ENCODE data around the gene NDST1. TPM values are rescaled to one million over a fixed set of nuclear protein-coding genes. Genes with fewer than 3 reads are reported as not detected.

Gene NDST1
- total RNA-seq, 4 donors from 2014 or later, result 10.9 to 86.0 (median 42.5) TPM

GRCh38 chr5:150540042-150540441 lies 32.1 kb downstream of the NDST1 start:
- no peak overlapping the region for H3K27ac ChIP-seq
- no peak overlapping the region for H3K4me3 ChIP-seq
- no peaks in the 10 kb centered on the region for H3K36me3 ChIP-seq
- DNase-seq, result no peak
- no peaks in the 10 kb centered on the region for H3K4me1 ChIP-seq
- intact Hi-C loops (cut with DNase I; ENCODE audit: low total_unique reads), result no loop called here
- H3K27me3 ChIP-seq, result no peaks in the 10 kb centered on the region
- TF ChIP-seq, protein P1, sequence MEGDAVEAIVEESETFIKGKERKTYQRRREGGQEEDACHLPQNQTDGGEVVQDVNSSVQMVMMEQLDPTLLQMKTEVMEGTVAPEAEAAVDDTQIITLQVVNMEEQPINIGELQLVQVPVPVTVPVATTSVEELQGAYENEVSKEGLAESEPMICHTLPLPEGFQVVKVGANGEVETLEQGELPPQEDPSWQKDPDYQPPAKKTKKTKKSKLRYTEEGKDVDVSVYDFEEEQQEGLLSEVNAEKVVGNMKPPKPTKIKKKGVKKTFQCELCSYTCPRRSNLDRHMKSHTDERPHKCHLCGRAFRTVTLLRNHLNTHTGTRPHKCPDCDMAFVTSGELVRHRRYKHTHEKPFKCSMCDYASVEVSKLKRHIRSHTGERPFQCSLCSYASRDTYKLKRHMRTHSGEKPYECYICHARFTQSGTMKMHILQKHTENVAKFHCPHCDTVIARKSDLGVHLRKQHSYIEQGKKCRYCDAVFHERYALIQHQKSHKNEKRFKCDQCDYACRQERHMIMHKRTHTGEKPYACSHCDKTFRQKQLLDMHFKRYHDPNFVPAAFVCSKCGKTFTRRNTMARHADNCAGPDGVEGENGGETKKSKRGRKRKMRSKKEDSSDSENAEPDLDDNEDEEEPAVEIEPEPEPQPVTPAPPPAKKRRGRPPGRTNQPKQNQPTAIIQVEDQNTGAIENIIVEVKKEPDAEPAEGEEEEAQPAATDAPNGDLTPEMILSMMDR (IDR thresholded peaks at IDR 0.05), result no peak
- TF ChIP-seq POLR2A (IDR thresholded peaks at IDR 0.05), result no peak
- H3K9me3 ChIP-seq, result no peaks in the 10 kb centered on the region

GRCh38 chr5:150540615-150541396 lies 32.9 kb downstream of the NDST1 start:
- no peaks in the 10 kb centered on the region for H3K36me3 ChIP-seq

DNA sequence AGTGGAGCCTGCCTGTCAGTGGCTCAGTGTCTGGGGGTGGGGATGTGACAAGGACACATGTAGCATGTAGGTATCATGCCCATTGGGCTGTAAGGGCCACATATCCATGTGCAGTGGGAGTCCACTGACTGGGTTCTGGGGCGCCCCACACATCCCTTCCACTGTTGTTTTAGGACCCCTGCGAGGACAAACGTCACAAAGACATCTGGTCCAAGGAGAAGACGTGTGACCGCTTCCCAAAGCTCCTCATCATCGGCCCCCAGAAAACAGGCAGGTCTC lies 33.4 kb downstream of the NDST1 start:
- intact Hi-C loops (cut with DNase I; ENCODE audit: low total_unique reads), result no loop called here
- TF ChIP-seq, protein P1 (IDR thresholded peaks at IDR 0.05), result no peak
- DNase-seq, result no peak
- no peaks in the 10 kb centered on the region for H3K4me1 ChIP-seq
- no peak overlapping the region for H3K4me3 ChIP-seq
- no peak overlapping the region for H3K27ac ChIP-seq
- H3K27me3 ChIP-seq, result no peaks in the 10 kb centered on the region
- no peaks in the 10 kb centered on the region for H3K9me3 ChIP-seq
- no peaks in the 10 kb centered on the region for H3K36me3 ChIP-seq

More at GRCh38 chr5:150540615-150541396, 32.9 kb downstream of the NDST1 start:
- peak overlapping the region; percentile 13 to 30 for H3K27ac ChIP-seq
- H3K4me1 ChIP-seq, result no peaks in the 10 kb centered on the region
- H3K4me3 ChIP-seq, result no peak overlapping the region
- no peak for TF ChIP-seq POLR2A (IDR thresholded peaks at IDR 0.05)
- TF ChIP-seq, protein P1 (IDR thresholded peaks at IDR 0.05), result no peak
- intact Hi-C loops (cut with DNase I; ENCODE audit: low total_unique reads), result no loop called here
- DNase-seq, result peak in 1 of 2 donors; percentile 73
- no peaks in the 10 kb centered on the region for H3K27me3 ChIP-seq
- no peaks in the 10 kb centered on the region for H3K9me3 ChIP-seq

- DNase-seq, result no peak
- no peak for TF ChIP-seq POLR2A (IDR thresholded peaks at IDR 0.05)
- H3K4me3 ChIP-seq, result no peak overlapping the region
- no peaks in the 10 kb centered on the region for H3K36me3 ChIP-seq
- no peaks in the 10 kb centered on the region for H3K9me3 ChIP-seq
- no peaks in the 10 kb centered on the region for H3K4me1 ChIP-seq
- H3K27me3 ChIP-seq, result no peaks in the 10 kb centered on the region
- H3K27ac ChIP-seq, result no peak overlapping the region
- intact Hi-C loops (cut with DNase I; ENCODE audit: low total_unique reads), result no loop called here
Measured at GRCh38 chr5:150541895-150542294, 34.0 kb downstream of the NDST1 start.

DNA sequence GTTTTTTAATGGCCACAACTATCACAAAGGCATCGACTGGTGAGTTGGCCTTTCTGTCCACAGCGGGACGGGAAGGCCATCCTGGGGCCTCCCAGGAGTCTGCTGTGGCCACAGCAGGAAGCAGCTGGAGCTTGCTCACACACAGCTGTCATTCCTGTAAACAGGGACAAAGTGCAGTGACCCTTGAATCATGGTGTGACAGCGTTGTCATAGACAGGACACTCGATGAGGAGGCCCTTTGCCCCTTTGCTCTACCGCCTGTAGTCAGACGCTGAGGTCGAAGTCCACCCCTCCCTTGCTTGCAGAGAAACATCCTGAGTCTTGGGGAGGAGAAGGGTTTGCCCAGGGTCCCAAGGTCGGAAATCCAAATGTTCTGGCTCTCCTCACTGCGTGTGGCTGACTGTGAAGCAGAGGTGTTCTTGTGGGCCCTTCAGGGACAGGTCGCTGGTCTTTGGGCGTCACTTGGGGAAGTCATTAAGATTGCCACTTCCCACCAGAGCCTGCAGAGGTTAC lies 35.1 kb downstream of the NDST1 start:
- Histone ChIP-seq H3K27me3 (no peaks in the 10 kb centered on the region), H3K36me3 (no peaks in the 10 kb centered on the region), H3K4me3 (no peak overlapping the region), H3K4me1 (no peaks in the 10 kb centered on the region), H3K27ac (no peak overlapping the region), H3K9me3 (no peaks in the 10 kb centered on the region)
- TF ChIP-seq, protein P1 (IDR thresholded peaks at IDR 0.05), result no peak
- no peak for TF ChIP-seq POLR2A (IDR thresholded peaks at IDR 0.05)
- no peak for DNase-seq
- intact Hi-C loops (cut with DNase I; ENCODE audit: low total_unique reads), result no loop called here
